Fibroblast of peridontal ligament (primary cell): ENCODE data around the gene ZNF264.
A peak's percentile ranks its signal among the peaks of the same experiment; 100 is the strongest.
"Not testable (repeated sequence)": the region's sequence is repeated elsewhere in the genome, so short reads cannot be mapped to it uniquely, and the experiment has no call there.

Source experiments
- DNase-seq: peaks from one replicate; pipeline ENCODE4 v3.0.0-alpha.2; 2010; ENCODE audit errors: extremely low read depth

ZNF264 gene

DNA sequence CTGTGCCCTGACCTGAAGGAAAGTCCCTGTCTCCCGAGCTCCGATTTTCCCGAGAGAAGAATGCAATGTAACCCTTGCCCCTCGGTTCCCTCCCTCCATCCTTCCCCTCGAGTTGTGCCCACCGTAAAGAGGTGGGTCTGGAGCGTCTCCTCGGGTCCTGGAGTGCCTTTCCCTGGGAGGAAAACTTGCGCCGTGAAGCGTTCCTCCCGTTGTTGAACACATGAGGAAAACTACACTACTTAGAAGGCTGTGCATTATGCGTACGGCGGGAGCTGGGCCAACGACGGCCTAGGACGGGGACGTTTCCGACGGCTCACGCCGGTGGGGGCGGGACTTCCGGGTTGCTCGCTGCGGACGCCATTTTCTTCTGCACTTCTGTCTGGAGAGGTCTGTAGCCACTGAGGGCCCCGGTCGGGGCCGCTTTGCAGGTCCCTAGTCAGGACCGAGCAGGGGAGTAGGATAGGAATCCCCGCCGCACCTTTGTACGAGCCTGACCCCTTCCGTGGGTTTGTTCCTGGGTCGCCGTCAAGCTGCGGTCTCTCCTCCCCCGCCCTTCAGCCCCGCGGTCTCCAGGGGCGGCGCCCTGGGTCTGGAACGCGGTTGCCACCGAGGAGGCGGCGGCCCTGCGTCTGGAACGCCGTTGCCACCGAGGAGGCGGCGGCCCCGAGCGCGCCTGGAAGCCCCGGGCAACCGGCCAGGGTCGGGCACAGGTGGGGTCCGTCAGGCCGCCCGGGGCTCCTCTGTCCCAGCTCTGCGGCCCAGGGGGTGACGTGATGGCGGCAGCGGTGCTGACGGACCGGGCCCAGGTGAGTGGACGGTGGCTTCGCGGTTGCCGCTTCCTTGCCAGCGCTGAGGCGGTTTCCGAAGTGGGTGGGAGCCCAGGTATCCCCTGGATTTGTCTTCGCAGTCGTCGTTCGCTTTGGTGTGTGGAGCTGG, at the start of gene ZNF264:
Gene ZNF264, plus strand, starts transcription at position 360 of the 936 bp plus-strand sequence. Its CDS starts 414 bp downstream, at position 774.
- peak; percentile 86 for DNase-seq

DNA sequence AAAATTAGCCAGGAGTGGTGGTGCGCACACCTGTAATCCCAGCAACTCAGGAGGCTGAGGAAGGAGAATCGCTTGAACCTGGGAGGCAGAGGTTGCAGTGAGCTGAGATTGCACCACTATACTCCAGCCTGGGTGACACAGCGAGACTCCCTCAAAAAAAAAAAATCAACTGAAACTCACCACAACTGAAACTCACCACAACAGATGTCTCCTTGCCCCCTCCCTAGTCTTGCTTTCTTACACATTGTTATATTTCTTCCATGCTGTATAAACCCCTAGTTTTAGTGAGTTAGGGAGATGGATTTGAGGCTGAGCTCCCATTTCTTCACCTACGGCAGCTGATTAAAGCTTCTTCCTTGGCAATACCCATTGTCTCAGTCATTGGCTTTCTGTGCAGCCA, 49.6 kb upstream of the ZNF264 start:
- no peak for DNase-seq

DNA sequence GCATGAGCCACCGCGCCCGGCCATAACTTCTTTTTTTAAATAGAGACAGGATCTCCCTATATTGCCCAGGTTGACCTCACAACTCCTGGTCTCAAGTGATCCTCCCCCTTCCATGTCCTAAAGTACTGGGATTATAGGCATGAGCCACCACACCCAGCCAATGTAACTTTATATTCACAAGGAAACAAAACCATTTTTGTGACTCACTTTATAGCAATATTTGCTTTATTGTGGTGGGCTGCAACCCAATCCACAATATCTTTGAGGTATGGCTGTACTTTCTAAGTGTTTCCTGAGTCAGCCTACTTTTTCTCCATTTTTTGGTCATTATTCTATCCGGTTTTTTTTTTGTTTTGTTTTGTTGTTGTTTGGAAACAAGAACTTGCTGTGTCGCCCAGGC, 38.4 kb upstream of the ZNF264 start:
- no peak for DNase-seq

DNA sequence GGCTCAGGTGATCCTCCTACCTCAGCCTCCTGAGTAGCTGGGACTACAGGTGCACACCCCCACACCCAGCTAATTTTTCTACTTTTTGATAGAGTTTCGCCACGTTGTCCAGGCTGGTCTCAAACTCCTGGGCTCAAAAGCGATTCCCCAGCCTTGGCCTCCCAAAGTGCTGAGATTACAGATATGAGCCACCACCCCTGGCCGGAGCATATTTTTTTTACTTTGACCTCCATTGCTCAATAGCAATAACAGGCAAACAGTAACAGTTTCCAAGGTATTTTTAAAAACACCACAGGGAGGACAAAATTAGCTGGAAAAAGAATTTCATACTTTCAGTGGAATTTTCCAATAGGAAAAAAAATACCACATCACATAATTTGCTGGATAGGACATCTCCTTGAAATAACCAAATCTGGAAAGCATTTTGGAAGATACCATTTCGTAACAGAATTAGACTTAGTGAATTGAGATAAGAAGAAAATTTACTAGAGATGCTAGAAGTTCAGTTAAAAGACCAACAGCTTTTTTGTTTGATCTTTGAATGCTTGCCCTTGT, 29.2 kb upstream of the ZNF264 start:
- no peak for DNase-seq

DNA sequence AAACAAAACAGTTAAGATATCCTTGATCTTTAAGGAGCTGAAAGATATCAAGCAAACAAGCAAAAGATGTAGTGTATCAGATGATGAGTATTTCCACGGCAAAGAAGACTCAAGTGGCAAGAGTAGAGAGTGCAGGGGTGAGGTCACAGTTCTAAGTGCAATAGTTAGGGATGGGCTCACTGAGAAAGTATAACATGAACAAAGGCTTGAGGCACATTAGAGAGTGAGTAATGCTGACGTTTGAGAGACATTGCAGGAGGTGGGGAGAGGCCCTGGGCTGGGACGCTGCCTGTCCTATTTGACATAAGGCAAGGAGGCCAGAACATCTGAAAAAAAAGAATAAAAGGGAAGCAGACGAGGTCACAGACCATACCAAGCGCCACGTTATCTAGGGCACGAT, 25.5 kb upstream of the ZNF264 start:
- DNase-seq, result no peak

DNA sequence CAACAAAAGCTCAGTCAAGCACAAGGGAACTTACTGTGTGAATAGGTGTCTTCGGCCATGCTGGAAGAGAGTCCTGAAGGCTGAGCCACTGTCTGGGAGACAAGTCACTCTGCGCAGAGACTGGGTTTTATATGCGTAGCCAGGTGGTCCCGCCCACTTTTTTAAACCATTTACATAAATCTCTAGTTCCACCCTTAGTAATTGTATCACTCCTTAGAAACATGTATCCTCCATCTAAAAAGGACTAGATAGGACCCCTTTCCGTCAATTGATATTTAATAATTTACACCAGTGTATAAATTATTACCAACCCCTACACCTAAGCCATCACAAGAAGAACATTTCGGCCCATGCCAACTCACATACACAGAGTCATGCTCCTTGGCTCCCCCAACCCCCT, 23.9 kb upstream of the ZNF264 start, which contains the start of gene DUXA:
Gene DUXA, minus strand, starts transcription at position 101 of the 400 bp plus-strand sequence. Its CDS starts 42 bp downstream, at position 59.
- DNase-seq, result no peak

DNA sequence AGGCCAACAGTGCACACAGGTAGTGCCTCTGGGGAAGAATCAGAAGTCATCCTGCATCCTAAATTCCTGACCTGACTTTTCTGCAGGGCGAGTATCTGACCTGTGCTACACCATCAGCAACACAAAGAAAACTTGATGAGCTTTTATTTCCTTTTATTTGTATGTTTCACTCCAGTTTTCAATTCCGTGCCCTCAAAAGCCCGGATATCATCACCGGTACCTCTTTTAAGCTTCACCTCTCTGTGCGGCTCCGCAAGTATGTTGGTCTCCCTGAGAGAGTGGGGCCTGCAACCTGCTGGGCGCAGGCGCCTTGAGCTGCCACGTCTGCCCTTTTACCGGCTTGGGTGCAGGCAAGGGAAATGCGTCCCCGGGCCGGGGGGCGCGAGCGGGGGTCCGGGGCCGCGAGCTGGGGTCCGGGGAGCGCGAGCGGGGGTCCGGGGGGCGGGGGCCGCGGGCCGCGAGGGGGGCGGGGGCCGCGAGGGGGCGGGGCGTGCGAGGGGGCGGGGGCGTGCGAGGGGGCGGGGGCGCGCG, 19.7 kb upstream of the ZNF264 start:
- DNase-seq, result peak; percentile 16

DNA sequence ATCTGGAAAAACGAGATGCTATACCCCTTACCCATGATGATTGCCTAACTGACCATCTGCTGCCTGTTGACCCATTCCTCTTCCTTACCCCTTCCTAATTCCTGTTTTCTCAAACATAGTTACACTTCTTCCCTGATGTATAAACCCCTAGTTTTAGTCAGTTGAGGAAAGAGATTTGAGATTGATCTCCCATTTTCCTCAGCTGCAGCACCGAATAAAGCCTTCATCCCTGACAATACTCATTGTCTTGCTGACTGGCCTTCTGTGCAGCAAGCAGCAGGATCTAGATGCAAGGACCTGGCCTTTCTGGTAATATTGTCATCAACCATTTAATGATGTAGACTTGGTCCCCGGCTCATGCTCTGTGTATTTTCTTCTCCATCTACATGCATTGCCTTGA, 999 bp upstream of the ZNF264 start:
- no peak for DNase-seq

DNA sequence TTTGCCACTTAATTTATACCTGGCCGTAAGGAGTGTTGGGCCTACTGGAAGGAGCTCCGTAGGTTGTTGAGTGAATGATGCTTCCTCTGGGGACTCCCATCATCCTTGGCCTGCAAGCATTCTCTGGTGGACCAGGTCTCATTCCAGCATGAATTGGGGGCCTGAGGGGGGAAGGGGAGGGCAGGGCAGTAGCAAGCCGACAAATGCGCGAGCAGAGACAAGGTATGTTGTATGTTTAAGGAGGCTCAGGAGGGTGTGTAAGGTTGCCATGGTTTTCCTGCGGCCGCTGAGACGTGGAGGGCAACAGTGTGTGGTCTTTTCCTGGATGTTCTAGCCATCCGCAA, 749 bp downstream of the ZNF264 start:
- DNase-seq, result peak; percentile 9

DNA sequence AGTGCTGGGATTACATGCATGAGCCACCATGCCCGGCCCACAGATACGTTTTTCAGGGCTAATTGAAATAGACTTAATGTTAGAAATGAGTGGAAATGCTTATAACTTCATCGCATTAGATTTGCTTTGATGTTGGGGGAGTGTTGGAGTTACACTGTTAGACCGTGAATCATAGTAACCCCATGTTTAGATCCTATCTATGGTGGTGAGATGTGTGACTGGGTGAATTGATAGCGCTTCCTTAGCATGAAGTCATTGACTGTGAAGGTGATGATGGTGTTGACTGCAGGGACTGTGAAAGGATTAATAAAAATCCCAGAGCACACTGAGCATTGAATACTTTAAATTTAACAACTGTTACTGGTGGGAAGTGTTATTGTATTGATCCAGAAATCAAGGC, 1.7 kb downstream of the ZNF264 start:
- no peak for DNase-seq

DNA sequence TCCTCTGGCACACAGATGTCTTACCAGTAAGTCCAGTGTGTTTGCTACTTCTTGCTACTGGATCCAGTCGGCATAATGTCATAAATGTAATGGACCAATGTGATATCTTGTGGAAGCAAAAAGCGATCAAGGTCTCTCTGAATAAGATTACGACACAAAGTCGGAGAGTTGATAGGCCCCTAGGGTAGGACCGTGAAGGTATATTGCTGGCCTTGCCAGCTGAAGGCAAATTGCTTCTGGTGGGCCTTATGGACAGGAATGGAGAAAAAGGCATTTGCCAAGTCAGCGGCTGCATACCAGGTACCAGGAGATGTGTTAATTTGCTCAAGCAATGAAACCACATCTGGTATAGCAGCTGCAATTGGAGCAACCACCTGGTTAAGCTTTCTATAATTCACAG, 6.6 kb downstream of the ZNF264 start:
- not testable (repeated sequence) for DNase-seq

DNA sequence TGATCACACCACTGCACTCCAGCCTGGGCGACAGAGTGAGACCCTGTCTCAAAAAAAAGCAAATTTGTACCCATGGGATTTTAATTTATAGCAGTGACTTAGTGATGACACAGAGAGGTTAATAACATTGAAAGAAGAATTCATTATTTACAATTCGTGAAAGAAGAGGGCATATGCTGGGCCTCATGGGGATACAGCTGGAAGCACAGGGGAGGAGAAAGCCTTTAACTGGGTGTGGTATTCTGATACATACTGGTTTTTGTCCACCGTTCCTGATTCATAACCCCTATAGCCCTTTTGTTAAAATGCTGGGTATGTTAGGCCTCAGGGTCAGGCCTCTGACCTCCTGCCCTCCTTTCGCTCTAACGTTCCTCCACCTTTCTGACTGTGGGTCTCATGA, 10.9 kb downstream of the ZNF264 start:
- DNase-seq, result no peak

DNA sequence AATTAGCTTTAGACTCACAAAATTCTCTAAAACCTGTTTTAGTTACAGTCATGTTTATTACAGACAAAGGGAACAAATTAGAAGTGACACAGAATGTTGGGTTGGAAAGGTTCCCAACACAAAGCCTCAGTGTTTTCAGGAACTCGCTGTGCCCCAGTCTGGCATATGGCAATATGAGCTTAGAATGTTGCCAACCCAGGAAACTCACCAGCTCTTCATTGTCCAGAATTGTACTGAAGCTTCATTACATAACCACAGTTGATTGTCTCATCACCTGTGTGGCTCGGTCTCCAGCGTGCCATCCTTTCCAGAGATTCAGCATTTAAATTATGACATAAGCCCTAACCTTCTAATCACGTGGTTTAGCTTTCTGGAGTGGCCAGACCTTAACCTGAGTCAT, 19.1 kb downstream of the ZNF264 start:
- no peak for DNase-seq

DNA sequence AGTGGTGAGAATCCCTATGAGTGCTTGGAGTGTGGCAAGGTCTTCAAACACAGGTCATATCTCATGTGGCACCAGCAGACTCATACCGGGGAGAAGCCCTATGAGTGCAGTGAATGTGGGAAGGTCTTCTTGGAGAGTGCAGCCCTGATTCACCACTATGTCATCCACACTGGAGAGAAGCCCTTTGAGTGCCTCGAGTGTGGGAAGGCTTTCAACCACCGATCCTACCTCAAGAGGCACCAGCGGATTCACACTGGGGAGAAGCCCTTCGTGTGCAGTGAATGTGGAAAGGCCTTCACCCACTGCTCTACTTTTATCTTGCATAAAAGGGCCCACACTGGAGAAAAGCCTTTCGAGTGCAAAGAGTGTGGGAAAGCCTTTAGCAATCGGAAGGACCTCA, 20.8 kb downstream of the ZNF264 start:
- DNase-seq, result no peak

DNA sequence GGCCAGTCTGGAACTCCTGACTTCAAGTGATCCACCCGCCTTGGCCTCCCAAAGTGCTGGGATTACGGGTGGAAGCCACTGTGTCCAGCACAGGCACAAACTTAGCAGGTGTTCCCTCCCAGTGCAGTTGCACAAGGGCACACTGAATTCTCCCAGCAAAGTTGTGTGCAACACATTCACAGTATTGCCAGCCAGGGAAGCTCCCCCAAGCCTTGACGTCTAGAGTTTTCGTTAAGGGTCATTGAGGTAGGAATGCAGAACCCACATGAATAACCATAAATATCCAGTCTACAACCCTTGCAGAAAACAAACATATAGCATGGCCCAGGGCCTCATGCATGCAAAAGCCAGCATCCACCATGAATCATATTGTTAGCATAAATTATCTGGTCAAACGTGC, 36.2 kb downstream of the ZNF264 start:
- DNase-seq, result no peak

DNA sequence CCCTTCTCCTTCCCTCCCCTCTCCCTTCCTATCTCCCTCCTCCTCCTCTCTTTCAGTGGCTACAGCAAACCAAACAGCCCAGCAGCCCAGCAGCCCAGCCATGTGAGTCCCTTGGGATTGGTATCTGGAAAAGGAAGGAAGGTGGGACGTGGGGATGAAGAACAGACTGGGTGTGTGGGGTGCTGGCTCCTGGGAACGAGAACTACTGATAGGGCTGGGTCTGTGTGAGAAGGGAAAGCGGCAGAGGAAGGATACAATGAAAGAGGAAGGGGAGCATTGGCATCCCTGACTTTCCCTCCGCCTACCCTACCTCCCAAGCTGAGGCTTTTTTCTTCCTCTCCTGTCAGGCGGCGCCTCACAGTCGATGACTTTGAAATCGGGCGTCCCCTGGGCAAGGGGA, 40.4 kb downstream of the ZNF264 start:
- no peak for DNase-seq

DNA sequence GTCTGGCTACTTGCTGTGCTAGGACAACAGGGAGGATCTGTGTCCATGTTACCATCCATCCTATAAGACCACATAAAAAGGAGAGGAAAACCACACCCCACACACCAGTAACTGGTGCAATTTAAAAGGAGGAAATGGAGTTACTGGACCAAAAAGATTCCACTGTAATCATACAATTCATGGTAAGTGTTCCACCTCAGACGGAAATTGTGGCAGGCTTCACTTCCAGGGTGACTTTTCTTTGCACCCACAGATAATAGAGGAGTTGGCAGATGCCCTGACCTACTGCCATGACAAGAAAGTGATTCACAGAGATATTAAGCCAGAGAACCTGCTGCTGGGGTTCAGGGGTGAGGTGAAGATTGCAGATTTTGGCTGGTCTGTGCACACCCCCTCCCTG, 41.9 kb downstream of the ZNF264 start:
- DNase-seq, result no peak

DNA sequence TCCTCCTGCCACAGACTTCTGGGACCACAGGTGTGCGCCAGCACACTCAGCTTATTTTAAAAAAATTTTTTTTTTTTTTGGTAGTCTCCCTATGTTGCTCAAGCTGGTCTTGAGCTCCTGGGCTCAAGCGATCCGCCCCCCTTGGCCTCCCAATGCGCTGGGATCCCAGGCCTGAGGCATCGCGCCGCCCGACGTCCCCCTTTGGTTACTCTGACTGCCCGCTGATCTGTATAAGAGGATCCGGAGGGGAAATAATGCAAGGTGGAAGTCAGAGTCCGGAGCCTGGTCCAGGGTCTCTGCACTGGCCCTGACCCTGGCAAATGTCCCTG, 48.6 kb downstream of the ZNF264 start:
- DNase-seq, result no peak

DNA sequence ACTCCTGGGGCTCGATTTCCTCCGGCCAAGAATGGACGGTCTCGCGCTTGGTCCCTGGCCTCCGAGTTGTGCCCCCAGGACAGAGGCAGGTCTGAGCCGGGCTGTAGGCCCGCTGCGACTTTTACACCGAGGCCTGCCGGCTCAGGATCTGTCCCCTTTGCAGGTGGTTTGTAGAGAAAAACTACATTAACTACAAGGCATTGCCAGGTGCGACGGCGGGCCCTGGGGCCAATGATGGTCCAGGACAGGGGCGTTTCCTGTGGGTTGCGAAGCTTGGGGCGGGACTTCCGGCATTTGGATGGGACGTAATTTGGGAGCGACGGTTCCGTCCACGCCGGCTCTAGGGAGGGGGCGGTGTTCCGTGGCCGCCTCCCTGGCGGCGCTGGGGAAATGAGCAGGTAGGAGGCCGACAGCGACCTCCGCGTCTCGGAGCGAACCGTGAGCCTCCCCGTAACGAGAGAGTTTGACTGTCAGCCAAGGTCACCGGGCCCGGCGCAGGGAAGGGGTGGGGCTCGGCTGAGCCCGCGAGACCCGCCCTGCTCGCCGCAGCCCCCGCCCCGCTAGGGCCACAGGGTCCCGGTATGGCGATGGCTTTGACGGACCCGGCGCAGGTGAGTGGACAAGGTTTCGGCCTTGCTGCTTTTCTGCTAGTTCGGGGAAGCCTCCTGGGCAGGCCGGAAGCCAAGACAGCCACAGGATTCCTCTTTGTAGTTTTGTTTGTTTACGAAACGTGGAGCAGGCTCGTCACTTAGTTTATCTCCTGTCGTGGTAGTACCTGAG, 49.2 kb downstream of the ZNF264 start, which contains the start of gene ZNF805:
Gene ZNF805, plus strand, starts transcription at position 322 of the 780 bp plus-strand sequence. Its CDS starts 260 bp downstream, at position 582.
- DNase-seq, result peak; percentile 89

DNA sequence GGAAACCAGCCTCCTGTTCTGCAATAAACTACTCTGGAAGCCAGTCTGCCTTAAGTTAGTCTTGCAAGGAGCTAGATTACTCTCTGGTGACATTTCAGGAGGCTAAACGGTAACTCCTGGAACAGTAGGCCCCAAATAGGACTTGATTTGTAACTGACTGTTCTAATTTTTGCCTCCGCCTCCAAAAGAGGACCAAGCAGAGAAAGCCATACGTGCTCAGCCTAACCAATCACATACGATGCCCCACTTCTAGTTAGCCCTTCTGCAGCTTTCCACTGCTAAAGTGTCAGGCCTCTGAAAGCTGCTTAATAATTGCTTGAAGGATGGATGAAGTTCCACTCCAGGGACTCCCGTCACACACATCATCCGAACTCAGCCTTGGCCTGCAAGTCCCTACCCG, 49.9 kb downstream of the ZNF264 start:
- DNase-seq, result peak; percentile 56

DNA sequence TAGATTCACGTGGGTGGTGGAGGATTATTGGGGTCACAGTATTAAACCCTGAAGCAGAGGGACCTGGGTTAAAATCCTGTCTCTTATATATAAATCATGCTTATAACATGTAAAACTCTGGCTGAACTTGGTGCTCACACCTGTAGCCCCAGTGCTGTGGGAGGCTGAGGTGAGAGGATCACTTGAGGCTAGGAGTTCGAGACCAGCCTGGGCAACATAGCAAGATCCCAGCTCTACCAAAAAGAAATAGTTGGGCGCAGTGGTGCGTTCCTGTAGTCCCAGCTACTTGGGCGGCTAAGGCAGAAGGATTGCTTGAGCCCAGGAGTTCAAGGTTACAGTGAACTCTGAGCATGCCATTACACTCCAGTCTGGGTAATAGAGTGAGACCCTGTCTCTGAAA, 51.5 kb downstream of the ZNF264 start:
- DNase-seq, result no peak

DNA sequence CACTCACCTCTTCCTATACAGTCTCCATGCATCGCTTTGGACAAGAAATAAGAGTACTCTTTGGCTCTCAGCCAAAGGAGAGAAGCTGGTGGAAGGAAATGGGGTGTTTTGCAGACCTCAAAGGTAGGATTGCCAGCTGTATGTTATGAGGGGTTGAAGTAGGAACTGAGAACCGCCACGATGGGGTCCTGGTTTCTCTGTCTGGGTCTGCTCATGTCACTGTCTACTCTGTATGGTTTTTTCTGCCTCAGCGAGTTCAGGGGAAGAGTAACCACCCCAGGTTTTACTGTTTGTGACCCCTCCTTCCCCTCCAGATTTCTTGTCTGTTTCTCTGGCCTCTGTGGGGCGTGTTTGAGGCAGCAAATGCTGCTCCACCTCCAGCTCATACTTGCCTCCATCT, 53.2 kb downstream of the ZNF264 start:
- DNase-seq, result no peak
